Right cardiac atrium (tissue), 5 donors: Measurements from ENCODE around the gene KBTBD4. TPM values are rescaled to one million over a fixed set of nuclear protein-coding genes. Genes with fewer than 3 reads are reported as not detected.

Experiments used
- ATAC-seq, 2 donors: fragments of 200-7000 bp; cut with Tn5 transposase; one replicate each; pipeline versions ENCODE4 v1.8.0 to v1.9.1; 2020; ENCODE audit warnings: moderate library complexity in 2 of 2, mild to moderate bottlenecking in 1 of 2
- DNase-seq, 3 donors: peaks; one replicate each; pipeline ENCODE4 v3.0.0-alpha.2; 2020
- H3K27ac ChIP-seq: one replicate; pipeline ENCODE4 v1.5.1; 2013; ENCODE audit warnings: mild to moderate bottlenecking, low read length, control low read depth, moderate library complexity
- H3K27me3 ChIP-seq: one replicate; pipeline ENCODE4 v1.6.1; 2013; ENCODE audit not compliant: control insufficient read depth, insufficient read depth
- H3K4me1 ChIP-seq: one replicate; pipeline ENCODE4 v1.6.1; 2013; ENCODE audit warnings: low read length; ENCODE audit not compliant: control insufficient read depth, insufficient read depth
- H3K4me3 ChIP-seq: one replicate; pipeline ENCODE4 v1.5.1; 2013; ENCODE audit warnings: low read length, control low read depth
- H3K9me3 ChIP-seq: one replicate; pipeline ENCODE4 v1.6.1; 2013; ENCODE audit warnings: low read length; ENCODE audit not compliant: control insufficient read depth
- WGBS: extraction: QIAGEN DNeasy Blood & Tissue Kit; methylation state at CpG from one replicate; pipeline ENCODE4 v1.1.7; 2013; 5-methylcytosine and 5-hydroxymethylcytosine counted together
- intact Hi-C, 4 donors: fragments of 100-400 bp; cut with DNase I; formaldehyde crosslinking; loops; one replicate each; pipeline versions ENCODE4 v1.11.0 to v1.14.0; 2022 to 2023
- polyA plus RNA-seq: library from polyadenylated mRNA; stranded (reverse); fragments of 200-250 nt; gene quantifications from one replicate; pipeline ENCODE4 v1.2.3, GENCODE V29; 2013
- total RNA-seq, 4 donors: library from RNA; stranded (reverse); fragmentation: NEBNext Ultra II Directional; extraction: Animal tissue kit (Norgen Biotek cat#: 25700); gene quantifications; one replicate each; pipeline ENCODE4 v1.2.1, GENCODE V29; 2021
- donor health status: healthy with polysubstance abuse.
- donor health status: DM: no; HTN: yes; CAD: no.
- donor health status: DM: no; HTN: no; CAD: no.
- donor health status: DM: no; HTN: yes; CAD: no; lungs with severe emphysema.
- donor health status: DM: yes; HTN: yes; CAD: no.

Gene KBTBD4
- total and polyA plus RNA-seq, 5 donors = 8.1 to 18.1 (median 14.5) TPM

DNA sequence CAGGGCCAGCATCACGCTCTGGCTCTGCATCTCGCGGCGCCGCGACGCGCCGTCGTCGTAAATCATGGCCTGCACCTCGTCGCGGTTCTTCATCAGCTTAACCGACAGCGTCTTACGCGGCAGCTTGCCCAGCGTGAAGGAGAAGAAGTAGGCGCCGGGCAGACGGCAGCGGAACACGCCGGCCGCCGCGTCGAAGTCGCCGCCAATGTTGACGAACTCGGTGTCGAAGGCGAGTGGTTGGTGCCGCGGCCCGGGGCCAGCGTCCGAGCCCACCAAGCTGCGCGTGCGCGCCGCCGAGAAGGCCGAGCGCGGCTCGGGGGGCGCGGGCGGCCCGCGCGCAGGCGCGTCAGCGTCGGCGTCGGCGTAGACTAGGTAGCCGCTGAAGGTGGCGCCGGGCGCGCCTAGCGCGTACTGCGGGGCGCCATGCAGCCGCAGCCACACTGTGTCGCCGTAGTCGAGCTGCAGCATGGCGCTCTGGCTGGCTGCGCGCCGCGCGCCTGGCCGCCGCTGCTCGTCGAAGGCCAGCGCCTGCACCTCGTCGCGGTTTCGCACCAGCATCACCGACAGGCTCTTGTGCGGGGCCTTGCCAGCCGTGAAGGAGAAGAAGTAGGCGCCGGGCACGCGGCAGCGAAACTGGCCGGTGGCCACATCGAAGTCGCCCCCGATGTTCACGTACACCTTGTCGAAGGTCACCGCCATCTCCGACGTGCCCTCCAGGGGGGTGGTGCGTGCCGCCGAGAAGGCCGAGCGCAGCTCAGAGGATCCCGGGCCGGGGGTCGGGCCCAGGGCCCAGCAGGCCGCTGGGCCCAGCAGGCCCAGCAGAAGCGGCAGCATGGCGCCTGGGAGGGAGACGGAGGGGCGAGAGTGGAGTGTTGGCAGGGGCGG, 11.4 kb upstream of the KBTBD4 start:
- Histone ChIP-seq H3K4me1 (no peaks in the 10 kb centered on the region), H3K9me3 (no peaks in the 10 kb centered on the region), H3K27ac (no peak overlapping the region), H3K4me3 (peak overlapping the region; percentile 1), H3K27me3 (no peaks in the 10 kb centered on the region)
- no peak for ATAC-seq
- peak in 2 of 3 donors; percentile 58 to 63 for DNase-seq
- WGBS = 37% methylated on average over 122 of the region's 122 CpGs
- intact Hi-C loops = no loop called here

DNA sequence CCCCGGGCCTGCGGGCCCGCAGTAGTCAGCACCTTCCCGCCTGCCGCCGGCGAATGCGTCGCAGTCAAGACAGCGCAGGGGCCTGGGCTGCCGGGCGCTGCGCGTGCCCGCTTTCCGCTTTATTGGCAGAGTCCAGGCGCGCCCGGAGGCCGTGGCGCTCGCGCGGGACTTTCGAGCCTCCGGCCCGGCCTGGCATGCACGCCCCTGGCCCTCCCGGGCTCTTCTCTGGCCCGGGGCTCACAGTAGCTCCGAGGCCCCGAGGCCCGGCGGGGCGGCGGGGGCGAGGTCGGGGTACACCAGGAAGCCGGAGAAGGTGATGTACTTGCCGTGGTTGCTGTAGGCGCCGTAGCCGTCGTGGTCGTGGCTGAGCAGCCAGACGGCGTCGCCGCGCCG, 10.8 kb upstream of the KBTBD4 start:
- ATAC-seq (peak in 1 of 2 donors; percentile 4), DNase-seq (peak in 1 of 3 donors; percentile 66)
- H3K9me3 ChIP-seq = no peaks in the 10 kb centered on the region
- no peak overlapping the region for H3K27ac ChIP-seq
- no peaks in the 10 kb centered on the region for H3K27me3 ChIP-seq
- 37% methylated on average over 51 of the region's 51 CpGs for WGBS
- H3K4me3 ChIP-seq = peak overlapping the region; percentile 1
- intact Hi-C loops = no loop called here
- H3K4me1 ChIP-seq = no peaks in the 10 kb centered on the region

DNA sequence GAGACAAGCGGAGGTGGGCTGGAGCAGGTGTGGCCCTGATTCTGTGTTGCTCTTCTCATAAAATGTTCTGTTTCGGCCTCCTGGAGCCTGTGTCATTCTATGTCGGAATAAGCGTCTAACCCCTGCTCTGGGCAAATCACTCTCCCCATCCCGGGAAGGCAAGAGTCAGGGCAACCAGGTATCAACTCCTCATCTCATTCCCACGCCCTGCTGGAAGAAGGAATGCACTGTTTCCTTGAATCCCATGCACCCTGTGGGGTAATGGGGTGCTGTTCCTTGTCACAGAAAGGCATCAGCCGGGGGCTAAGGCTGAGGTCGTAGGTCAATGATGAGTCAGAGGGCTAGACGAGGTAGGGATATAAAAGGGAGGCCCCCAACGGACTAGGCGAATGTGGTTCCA, 10.3 kb upstream of the KBTBD4 start:
- H3K27me3 ChIP-seq = no peaks in the 10 kb centered on the region
- no peak overlapping the region for H3K27ac ChIP-seq
- intact Hi-C loops = no loop called here
- no peaks in the 10 kb centered on the region for H3K4me1 ChIP-seq
- H3K4me3 ChIP-seq = no peak overlapping the region
- ATAC-seq (no peak), DNase-seq (no peak)
- WGBS = 80% methylated on average over 11 of the region's 11 CpGs
- no peaks in the 10 kb centered on the region for H3K9me3 ChIP-seq

DNA sequence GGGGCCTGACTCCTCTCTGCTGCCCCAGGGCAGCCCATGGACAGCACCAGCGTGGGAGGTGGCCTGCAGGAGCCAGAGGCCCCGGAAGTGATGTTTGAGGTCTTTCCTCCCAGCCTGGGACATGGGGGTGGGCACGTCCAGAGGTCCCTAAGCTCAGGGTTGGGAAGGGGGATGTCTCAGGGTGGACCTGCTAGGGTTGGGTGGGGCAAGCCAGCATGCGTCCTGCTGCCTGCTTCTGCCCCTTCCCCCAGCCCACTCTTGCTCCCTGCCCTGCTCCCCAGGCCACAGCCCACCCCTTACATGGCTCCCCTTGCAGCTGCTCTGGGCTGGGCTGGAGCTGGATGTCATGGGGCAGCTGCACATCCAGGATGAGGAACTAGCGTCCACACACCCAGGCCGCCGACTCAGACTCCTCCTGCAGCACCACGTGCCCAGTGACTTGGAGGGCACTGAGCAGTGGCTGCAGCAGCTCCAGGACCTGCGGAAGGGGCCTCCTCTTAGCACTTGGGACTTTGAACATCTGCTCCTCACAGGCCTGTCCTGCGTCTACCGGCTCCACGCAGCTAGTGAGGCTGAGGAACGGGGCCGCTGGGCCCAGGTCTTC, 9.1 kb upstream of the KBTBD4 start:
- peak in 2 of 3 donors; percentile 75 to 80 for DNase-seq
- peak; percentile 27 for ATAC-seq
- no peaks in the 10 kb centered on the region for H3K27me3 ChIP-seq
- H3K9me3 ChIP-seq = no peaks in the 10 kb centered on the region
- intact Hi-C loops = no loop called here
- no peaks in the 10 kb centered on the region for H3K4me1 ChIP-seq
- H3K27ac ChIP-seq = no peak overlapping the region
- WGBS = 70% methylated on average over 14 of the region's 14 CpGs
- H3K4me3 ChIP-seq = no peak overlapping the region

DNA sequence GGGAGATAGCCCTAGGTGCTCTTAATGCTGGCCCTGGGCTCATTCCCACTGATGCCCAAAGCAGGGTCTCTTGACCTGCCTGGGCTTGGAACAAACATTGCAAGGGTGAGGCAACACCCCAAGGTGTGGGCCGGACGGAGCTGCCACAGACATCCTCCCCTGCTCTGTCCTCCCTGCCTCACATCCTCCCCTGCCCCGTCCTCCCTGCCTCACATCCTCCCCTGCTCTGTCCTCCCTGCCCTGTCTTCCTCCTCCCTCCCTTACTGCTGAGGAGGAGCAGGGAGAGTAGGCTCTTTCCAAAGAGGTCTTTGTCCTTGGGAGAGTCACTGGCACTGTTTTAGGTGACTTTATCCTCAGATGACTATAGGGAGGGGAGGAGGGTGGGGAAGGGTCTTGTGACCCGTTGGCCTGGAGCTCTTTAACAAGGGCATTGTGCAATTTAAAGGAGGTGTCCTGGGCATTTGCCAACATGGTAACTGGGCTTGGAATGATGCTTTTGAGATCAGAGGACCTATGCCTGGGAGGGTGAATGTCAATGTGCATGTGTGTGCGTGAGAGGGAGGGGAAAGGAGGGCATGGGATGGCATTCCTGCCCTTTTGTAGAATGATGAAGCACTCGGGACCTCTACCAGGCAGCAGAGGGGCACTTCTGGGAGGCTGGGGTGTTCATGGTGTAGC, 8.4 kb upstream of the KBTBD4 start:
- ATAC-seq (peak in 1 of 2 donors; percentile 3), DNase-seq (no peak)
- H3K9me3 ChIP-seq = no peaks in the 10 kb centered on the region
- H3K27ac ChIP-seq = no peak overlapping the region
- intact Hi-C loops = no loop called here
- H3K27me3 ChIP-seq = no peaks in the 10 kb centered on the region
- H3K4me1 ChIP-seq = no peaks in the 10 kb centered on the region
- 69% methylated on average over 6 of the region's 6 CpGs for WGBS
- no peak overlapping the region for H3K4me3 ChIP-seq

DNA sequence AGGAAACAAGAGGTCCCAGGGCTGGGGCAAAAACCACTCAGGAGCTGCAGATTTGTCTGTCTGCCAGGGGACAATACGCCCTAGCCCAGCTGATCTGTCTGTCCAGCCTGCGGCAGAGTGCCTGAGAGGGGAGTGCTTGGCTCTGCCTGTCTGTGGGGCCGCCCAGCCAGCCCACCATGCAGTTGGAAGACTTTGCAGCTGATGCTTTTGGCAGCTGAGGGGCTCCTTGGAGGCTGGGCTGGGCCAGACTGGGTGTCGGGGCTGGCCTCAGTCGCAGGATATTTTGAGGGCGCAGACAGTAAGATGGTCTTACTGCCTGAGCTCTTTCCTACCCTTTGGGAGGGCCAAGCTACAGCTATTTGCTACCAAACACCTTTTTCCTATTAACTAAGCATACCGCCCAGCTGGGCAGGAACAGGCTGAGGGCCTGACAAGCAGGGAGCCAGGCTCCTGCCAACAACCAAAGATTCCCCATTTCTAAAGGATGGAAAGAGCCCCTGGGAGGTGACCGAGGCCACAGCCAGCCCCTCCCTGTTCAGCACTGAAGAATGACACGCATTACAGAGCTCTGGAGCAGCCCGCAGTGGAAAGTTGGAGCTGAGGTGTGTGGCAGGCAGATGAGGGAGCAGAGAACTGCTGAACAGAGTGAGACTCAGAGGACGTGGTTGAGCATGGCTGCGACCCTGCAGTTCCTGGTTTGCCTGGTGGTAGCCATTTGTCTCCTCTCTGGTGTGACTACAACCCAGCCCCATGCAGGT, 7.5 kb upstream of the KBTBD4 start, which contains the start of gene FAM180B:
TSS of gene FAM180B (plus strand) at position 581 of the 758 bp plus-strand sequence. CDS start at position 672, 91 bp downstream.
- DNase-seq (peak in 2 of 3 donors; percentile 73 to 78), ATAC-seq (peak; percentile 7 to 31)

DNA sequence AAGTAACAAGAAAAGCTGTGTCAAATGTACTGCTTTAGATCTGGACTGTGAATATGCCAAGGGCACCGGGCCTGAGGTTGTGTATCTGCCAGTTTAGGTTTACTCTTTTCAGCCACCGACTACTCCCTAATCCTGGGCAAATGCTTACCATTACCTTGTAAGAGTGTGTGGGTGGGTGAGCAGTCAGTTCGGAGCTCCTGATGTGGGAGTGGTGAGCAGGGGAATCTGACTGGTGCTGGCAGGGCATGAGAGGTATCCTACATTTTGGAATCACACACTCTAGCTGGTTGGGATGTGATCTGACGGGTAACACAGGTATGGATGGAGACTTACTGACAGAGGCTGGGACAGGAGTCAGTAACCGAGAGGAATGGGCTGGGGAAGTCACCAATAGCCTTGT, 5.1 kb upstream of the KBTBD4 start:
- no peaks in the 10 kb centered on the region for H3K4me1 ChIP-seq
- ATAC-seq (no peak), DNase-seq (no peak)
- no peaks in the 10 kb centered on the region for H3K27me3 ChIP-seq
- intact Hi-C loops = no loop called here
- H3K27ac ChIP-seq = no peak overlapping the region
- 85% methylated on average over 5 of the region's 5 CpGs for WGBS
- no peak overlapping the region for H3K4me3 ChIP-seq
- H3K9me3 ChIP-seq = no peaks in the 10 kb centered on the region

More for the DNA sequence above, 7.5 kb upstream of the KBTBD4 start, which contains the start of gene FAM180B:
- Histone ChIP-seq H3K27ac (no peak within 1 kb of the TSS), H3K27me3 (no peaks in the 10 kb centered on the region), H3K4me1 (no peaks in the 10 kb centered on the region), H3K9me3 (no peaks in the 10 kb centered on the region), H3K4me3 (no peak within 1 kb of the TSS)
- 65% methylated on average over 12 of the region's 12 CpGs for WGBS
- intact Hi-C loops = no loop called here

DNA sequence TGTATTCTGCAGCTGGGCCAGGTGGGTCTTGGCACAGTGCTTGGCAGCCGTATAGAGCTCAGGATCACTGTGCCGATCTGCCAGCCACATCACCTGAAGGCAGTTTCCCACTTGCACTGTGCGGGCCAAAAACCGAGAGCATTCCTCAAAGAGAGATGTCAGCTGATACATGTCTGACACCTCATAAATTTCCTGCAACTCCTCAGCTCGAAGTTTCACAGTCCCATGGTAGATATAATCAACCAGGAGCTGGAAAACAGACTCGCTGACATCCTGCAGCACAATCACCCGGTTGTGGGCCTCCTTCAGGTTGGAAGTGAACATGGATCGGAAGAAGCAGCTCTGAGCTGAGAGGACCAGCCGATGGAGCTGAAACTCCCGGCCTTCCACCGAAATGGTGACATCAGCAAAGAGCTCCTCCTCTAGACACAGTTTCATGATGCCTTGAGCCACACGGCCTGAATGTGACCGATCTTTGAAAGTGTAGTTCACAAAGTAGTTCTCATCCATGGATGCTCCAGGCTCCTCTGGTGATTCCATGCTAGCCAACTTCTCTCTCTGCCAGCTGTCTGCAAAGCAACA, 1.2 kb downstream of the KBTBD4 start:
- no peaks in the 10 kb centered on the region for H3K9me3 ChIP-seq
- H3K27ac ChIP-seq = no peak overlapping the region
- DNase-seq (no peak), ATAC-seq (no peak)
- no peak overlapping the region for H3K4me3 ChIP-seq
- peaks cover 12% of the 10 kb centered on the region for H3K4me1 ChIP-seq
- intact Hi-C loops = no loop called here
- WGBS = 71% methylated on average over 13 of the region's 13 CpGs
- H3K27me3 ChIP-seq = no peaks in the 10 kb centered on the region

DNA sequence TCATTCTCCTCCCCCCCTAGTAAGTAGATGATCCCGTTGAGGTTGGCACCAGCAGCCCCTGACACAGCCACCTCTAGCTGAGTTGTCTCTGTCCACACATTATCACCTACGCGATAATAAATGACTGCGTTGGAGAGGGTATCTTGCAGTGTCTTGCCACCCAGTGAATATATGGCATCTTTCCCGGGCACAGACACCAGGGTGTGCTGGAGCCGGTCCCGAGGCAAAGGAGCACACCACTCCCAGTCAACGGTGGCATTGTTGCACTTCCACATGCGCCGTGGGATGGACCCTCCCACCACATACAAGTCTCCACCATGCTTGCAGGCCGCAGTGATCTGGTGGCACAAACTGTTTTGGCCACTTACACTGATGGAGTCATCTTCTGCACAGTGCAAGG, 5.4 kb downstream of the KBTBD4 start:
- intact Hi-C loops = no loop called here
- Histone ChIP-seq H3K4me1 (peaks cover 15% of the 10 kb centered on the region), H3K27me3 (no peaks in the 10 kb centered on the region), H3K9me3 (no peaks in the 10 kb centered on the region), H3K4me3 (no peak overlapping the region), H3K27ac (no peak overlapping the region)
- WGBS = 71% methylated on average over 11 of the region's 11 CpGs
- ATAC-seq (peak; percentile 83 to 90), DNase-seq (peak in 2 of 3 donors; percentile 64 to 67)

DNA sequence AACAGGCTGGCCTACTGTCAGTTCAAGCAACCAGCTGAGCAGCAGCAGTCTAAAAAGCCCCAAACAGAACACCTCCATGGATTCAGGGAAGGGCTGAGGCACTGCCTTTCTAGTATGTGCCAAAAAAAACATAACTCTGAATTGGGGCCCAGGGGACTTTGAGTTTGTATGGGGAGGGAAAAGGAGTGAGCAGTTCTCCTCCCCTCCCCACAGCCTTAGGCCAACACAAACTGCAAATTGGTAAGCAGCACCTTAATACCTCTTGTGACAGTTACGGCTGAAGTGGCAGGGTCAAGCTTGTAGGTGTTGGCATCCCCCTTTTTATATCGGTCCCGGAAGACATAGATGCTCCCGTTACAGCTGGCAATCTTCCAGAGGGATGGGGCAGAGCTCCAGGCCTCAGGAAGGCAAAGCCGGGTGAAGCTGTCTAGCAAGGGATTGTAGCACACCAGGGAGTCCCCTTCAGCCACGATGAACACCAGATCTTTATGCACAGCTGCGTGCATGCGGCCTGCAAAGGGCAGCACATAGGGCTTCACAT, 6.0 kb downstream of the KBTBD4 start:
- WGBS = 32% methylated on average over 8 of the region's 8 CpGs
- Histone ChIP-seq H3K27ac (peak overlapping the region; percentile 40), H3K4me1 (peaks cover 13% of the 10 kb centered on the region), H3K27me3 (no peaks in the 10 kb centered on the region), H3K4me3 (no peak overlapping the region), H3K9me3 (no peaks in the 10 kb centered on the region)
- intact Hi-C loops = no loop called here
- DNase-seq (no peak), ATAC-seq (peak; percentile 34 to 46)
